Loucy (cell line): ENCODE results near the gene PNMA1.

Experiments used
- H2AFZ ChIP-seq: fragments of 200-600 bp; sonication (generic); 2 replicates; pipeline ENCODE4 v1.6.0; 2016; ENCODE audit warnings: antibody characterized with exemption, mild to moderate bottlenecking, low read length, moderate library complexity
- H3F3A ChIP-seq: fragments of 200-600 bp; 2 replicates; pipeline ENCODE4 v1.6.0; 2016; ENCODE audit warnings: antibody characterized with exemption, low read depth, mild to moderate bottlenecking
- H3K27me3 ChIP-seq: fragments of 200-600 bp; sonication (generic); 2 replicates; pipeline ENCODE4 v1.6.1; 2014; ENCODE audit warnings: low read length, mild to moderate bottlenecking; ENCODE audit not compliant: insufficient read depth, poor library complexity, severe bottlenecking
- H3K36me3 ChIP-seq: fragments of 200-600 bp; sonication (generic); 2 replicates; pipeline ENCODE4 v1.6.1; 2016; ENCODE audit warnings: low read length; ENCODE audit not compliant: insufficient read depth
- H3K4me1 ChIP-seq: fragments of 200-600 bp; sonication (generic); 2 replicates; pipeline ENCODE4 v1.5.1; 2014; ENCODE audit warnings: low read length, mild to moderate bottlenecking; ENCODE audit not compliant: insufficient read depth, poor library complexity, severe bottlenecking
- H3K4me2 ChIP-seq: fragments of 200-600 bp; sonication (generic); 2 replicates; pipeline ENCODE4 v1.6.0; 2014; ENCODE audit warnings: antibody characterized with exemption, low read length, low read depth, mild to moderate bottlenecking; ENCODE audit not compliant: poor library complexity, severe bottlenecking
- H3K4me3 ChIP-seq: fragments of 200-600 bp; sonication (generic); 2 replicates; pipeline ENCODE4 v1.5.1; 2014; ENCODE audit warnings: low read length, mild to moderate bottlenecking, mixed read lengths; ENCODE audit not compliant: poor library complexity, severe bottlenecking
- H3K79me2 ChIP-seq: fragments of 200-600 bp; sonication (generic); 2 replicates; pipeline ENCODE4 v1.6.1; 2014; ENCODE audit warnings: low read length; ENCODE audit not compliant: insufficient read depth
- H3K9ac ChIP-seq: fragments of 200-600 bp; sonication (generic); 2 replicates; pipeline ENCODE4 v1.6.0; 2014; ENCODE audit warnings: mild to moderate bottlenecking, low read depth, low read length, moderate library complexity; ENCODE audit not compliant: poor library complexity, severe bottlenecking
- H3K9me2 ChIP-seq: fragments of 200-600 bp; sonication (generic); replicated peaks from 2 replicates; pipeline ENCODE4 v1.6.1; 2016; ENCODE audit warnings: low read depth, low read length, mixed read lengths
- H3K9me3 ChIP-seq: fragments of 200-600 bp; sonication (generic); 2 replicates; pipeline ENCODE4 v1.6.1; 2014; ENCODE audit warnings: mild to moderate bottlenecking, antibody characterized with exemption, low read length, low read depth; ENCODE audit not compliant: insufficient read depth
- H4K20me1 ChIP-seq: fragments of 200-600 bp; sonication (generic); 2 replicates; pipeline ENCODE4 v1.6.0; 2014; ENCODE audit warnings: antibody characterized with exemption, low read length, mild to moderate bottlenecking; ENCODE audit not compliant: insufficient read depth, poor library complexity, severe bottlenecking
- CTCF ChIP-seq: fragments of 200-600 bp; sonication (generic); conservative IDR thresholded peaks from 2 replicates; pipeline ENCODE4 v1.5.1; 2014; ENCODE audit warnings: mild to moderate bottlenecking, antibody characterized with exemption, low read length
- EZH2phosphoT487 ChIP-seq: fragments of 200-600 bp; IDR thresholded peaks from 2 replicates; pipeline ENCODE4 v1.6.1; 2018; ENCODE audit warnings: antibody characterized with exemption, mild to moderate bottlenecking, moderate library complexity, borderline replicate concordance

The PNMA1 gene

GRCh38 chr14:73715707-73716106 is 1.5 kb upstream of the PNMA1 start:
- H2AFZ ChIP-seq: no peak overlapping the region
- peaks cover 19% of the 10 kb centered on the region for H4K20me1 ChIP-seq
- H3K9me3 ChIP-seq: no peaks in the 10 kb centered on the region
- peaks cover 8% of the 10 kb centered on the region; the same call in 1 of the 2 replicates for H3F3A ChIP-seq
- no peaks in the 10 kb centered on the region for H3K27me3 ChIP-seq
- H3K4me3 ChIP-seq: no peak overlapping the region
- TF ChIP-seq EZH2phosphoT487 (no peak), CTCF (no peak)
- H3K79me2 ChIP-seq: peaks cover 31% of the 10 kb centered on the region
- no peak overlapping the region for H3K4me2 ChIP-seq
- H3K36me3 ChIP-seq: peaks cover 47% of the 10 kb centered on the region; the same call in 1 of the 2 replicates
- peaks cover 15% of the 10 kb centered on the region for H3K4me1 ChIP-seq
- H3K9me2 ChIP-seq: no peaks in the 10 kb centered on the region
- H3K9ac ChIP-seq: no peak overlapping the region

GRCh38 chr14:73714656-73715081 is 485 bp upstream of the PNMA1 start:
- H3K79me2 ChIP-seq: peaks cover 41% of the 10 kb centered on the region
- no peaks in the 10 kb centered on the region for H3K27me3 ChIP-seq
- H3K4me2 ChIP-seq: peak overlapping the region; percentile 88
- H3K4me3 ChIP-seq: peak overlapping the region; percentile 88
- H3F3A ChIP-seq: peaks cover 8% of the 10 kb centered on the region; the same call in 1 of the 2 replicates
- H3K36me3 ChIP-seq: peaks cover 38% of the 10 kb centered on the region; the same call in 1 of the 2 replicates
- H3K4me1 ChIP-seq: peaks cover 18% of the 10 kb centered on the region
- no peaks in the 10 kb centered on the region for H3K9me3 ChIP-seq
- H4K20me1 ChIP-seq: peaks cover 19% of the 10 kb centered on the region
- H3K9ac ChIP-seq: no peak overlapping the region
- no peak overlapping the region for H2AFZ ChIP-seq
- H3K9me2 ChIP-seq: no peaks in the 10 kb centered on the region
- TF ChIP-seq EZH2phosphoT487 (no peak), CTCF (no peak)

DNA sequence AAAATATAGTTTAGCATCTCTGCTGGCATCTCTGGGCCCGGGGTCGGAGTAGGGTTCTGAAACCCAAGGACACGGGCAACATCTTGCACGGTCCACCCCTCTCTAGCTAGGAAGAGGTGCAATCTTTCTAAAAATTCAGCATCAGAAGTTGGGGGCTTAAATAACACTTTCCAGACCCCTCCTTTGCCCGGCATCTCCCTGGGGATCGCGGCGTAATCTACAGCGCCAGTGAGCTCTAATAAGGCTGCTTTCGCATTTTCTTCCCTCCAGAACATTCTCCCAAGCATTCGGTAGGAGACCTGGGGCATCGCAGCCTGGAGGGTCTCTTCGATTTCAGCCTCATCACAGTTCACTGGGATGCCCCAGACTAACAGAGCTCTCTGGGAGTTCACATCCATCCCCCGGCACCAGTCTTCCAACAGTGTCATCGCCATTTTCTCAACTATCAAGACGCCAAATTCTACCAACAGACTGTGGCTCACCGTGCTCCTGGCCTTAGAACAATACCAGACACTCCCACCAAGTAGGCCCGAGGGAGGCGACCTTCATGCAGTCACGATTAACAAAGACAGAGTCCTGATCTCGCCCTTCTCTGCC is 880 bp downstream of the PNMA1 start:
- no peaks in the 10 kb centered on the region for H3K9me3 ChIP-seq
- H2AFZ ChIP-seq: peak overlapping the region; percentile 60
- H3K9me2 ChIP-seq: no peaks in the 10 kb centered on the region
- H3K4me1 ChIP-seq: peaks cover 18% of the 10 kb centered on the region
- H4K20me1 ChIP-seq: peaks cover 19% of the 10 kb centered on the region
- H3K27me3 ChIP-seq: no peaks in the 10 kb centered on the region
- peak overlapping the region; percentile 88 for H3K4me2 ChIP-seq
- H3K36me3 ChIP-seq: peaks cover 26% of the 10 kb centered on the region; the same call in 1 of the 2 replicates
- peak overlapping the region; percentile 88 for H3K4me3 ChIP-seq
- TF ChIP-seq EZH2phosphoT487 (no peak), CTCF (no peak)
- H3F3A ChIP-seq: peaks cover 8% of the 10 kb centered on the region; the same call in 1 of the 2 replicates
- peak overlapping the region; percentile 85 for H3K9ac ChIP-seq
- peaks cover 43% of the 10 kb centered on the region for H3K79me2 ChIP-seq
